Measurements from ENCODE around the gene RPS19BP1.

The RPS19BP1 gene

GRCh38 chr22:39500101-39500500 is 32.4 kb downstream of the RPS19BP1 start:
- no peak overlapping the region for H3K4me3 ChIP-seq (ENCODE audit: low read depth, low read length)
- no peak for TF ChIP-seq CTCF (IDR thresholded peaks at IDR 0.05; ENCODE audit: low read depth, low read length)
- no peak for DNase-seq (ENCODE audit: low read depth, low spot score)
- in situ Hi-C loops (cut with HindIII; ENCODE audit: low sequenced_read_pairs) = no loop called here

DNA sequence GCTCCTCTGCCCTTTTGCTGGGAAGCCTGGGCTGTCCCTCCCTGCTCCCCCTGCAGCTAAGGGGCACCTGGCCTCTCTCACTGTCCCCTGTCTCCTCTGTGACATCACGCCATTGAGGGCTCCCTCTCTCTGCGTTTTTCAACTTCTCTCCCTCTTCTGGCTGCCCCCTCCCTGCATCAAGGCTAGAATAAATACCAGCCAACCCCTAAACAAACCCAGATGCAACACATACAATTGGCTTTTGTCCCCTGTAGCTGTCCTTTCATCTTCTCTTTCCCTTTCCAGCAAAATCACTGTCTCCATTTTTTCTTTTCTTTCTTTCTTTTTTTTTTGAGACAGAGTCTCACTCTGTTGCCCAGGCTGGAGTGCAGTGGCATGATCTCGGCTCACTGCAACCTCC is 33.7 kb downstream of the RPS19BP1 start:
- DNase-seq (ENCODE audit: low read depth, low spot score) = no peak
- in situ Hi-C loops (cut with HindIII; ENCODE audit: low sequenced_read_pairs) = no loop called here
- H3K4me3 ChIP-seq (ENCODE audit: low read depth, low read length) = no peak overlapping the region
- no peak for TF ChIP-seq CTCF (IDR thresholded peaks at IDR 0.05; ENCODE audit: low read depth, low read length)

DNA sequence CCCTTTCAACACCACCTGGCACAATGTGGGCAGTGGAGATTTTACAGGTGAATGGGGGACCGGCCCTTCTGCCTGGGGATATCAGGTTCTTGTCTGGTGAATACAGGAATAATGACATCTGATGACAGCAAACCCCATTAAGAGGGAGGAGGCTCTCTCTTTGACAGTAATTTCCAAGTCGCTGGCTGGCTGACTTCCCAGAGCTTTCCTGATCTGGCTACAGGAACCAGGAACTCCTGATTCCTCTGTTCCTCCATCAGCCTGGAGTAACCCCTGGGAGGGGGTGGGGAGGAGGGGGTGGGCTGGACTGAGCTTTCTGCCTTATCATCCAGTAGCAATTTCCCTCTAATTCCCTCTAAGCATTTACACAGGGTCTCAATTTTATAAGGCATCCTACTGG is 34.2 kb downstream of the RPS19BP1 start:
- DNase-seq (ENCODE audit: low read depth, low spot score) = no peak
- TF ChIP-seq CTCF (IDR thresholded peaks at IDR 0.05; ENCODE audit: low read depth, low read length) = no peak
- in situ Hi-C loops (cut with HindIII; ENCODE audit: low sequenced_read_pairs) = no loop called here
- H3K4me3 ChIP-seq (ENCODE audit: low read depth, low read length) = no peak overlapping the region

- in situ Hi-C loops (cut with HindIII; ENCODE audit: low sequenced_read_pairs) = no loop called here
- DNase-seq (ENCODE audit: low read depth, low spot score) = no peak
- no peak overlapping the region for H3K4me3 ChIP-seq (ENCODE audit: low read depth, low read length)
- TF ChIP-seq CTCF (IDR thresholded peaks at IDR 0.05; ENCODE audit: low read depth, low read length) = no peak
These were observed 35.1 kb downstream of the RPS19BP1 start for GRCh38 chr22:39497429-39497828.

GRCh38 chr22:39496131-39496838 is 36.3 kb downstream of the RPS19BP1 start:
- peak; percentile 90 for TF ChIP-seq CTCF (IDR thresholded peaks at IDR 0.05; ENCODE audit: low read depth, low read length)
- H3K4me3 ChIP-seq (ENCODE audit: low read depth, low read length) = no peak overlapping the region
- in situ Hi-C loops (cut with HindIII; ENCODE audit: low sequenced_read_pairs) = no loop called here
- DNase-seq (ENCODE audit: low read depth, low spot score) = peak; percentile 55

DNA sequence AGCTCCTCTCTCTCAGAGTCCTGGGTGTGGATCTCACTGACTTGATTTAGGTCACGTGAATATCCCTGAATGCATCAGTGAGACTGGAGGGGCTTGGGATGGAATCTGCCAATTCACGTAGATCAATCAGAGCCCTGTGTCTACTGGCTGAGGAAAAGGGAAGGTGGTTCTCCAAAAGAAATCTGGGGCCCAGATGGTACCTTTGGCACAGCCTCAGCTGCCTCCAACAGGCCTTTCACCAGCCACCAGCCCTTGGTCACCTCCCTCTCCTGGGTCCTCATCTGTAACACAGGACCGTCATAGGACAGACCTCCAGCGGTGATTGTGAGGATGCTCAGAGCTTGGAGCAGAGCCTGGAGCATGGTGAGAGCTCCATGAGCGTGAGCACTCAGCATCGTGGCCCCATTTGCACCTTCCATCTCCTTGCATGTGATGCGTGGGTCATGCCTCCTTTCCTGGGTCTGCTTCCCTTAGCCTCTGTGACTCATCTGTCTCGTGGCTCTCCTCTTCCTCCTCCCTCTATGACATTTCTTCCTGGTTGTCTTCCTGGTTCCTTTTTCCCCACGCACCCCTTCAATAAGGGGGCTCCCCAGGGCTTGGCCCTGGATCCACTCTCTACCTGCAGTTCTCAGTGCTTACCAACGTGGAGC is 38.0 kb downstream of the RPS19BP1 start:
- in situ Hi-C loops (cut with HindIII; ENCODE audit: low sequenced_read_pairs) = no loop called here
- DNase-seq (ENCODE audit: low read depth, low spot score) = no peak
- H3K4me3 ChIP-seq (ENCODE audit: low read depth, low read length) = no peak overlapping the region
- TF ChIP-seq CTCF (IDR thresholded peaks at IDR 0.05; ENCODE audit: low read depth, low read length) = no peak

All from astrocyte of the spinal cord (primary cell).